Measurements from ENCODE around the gene ITK. TPM values are rescaled to one million over a fixed set of nuclear protein-coding genes. Genes with fewer than 3 reads are reported as not detected.

Gene ITK
- total and polyA plus RNA-seq, 2 experiments from 2014 or later = 0.08 TPM; not detected in 1

GRCh38 chr5:157301066-157301465 lies 120.4 kb downstream of the ITK start:
- ATAC-seq = no peak

GRCh38 chr5:157303023-157303422 lies 122.4 kb downstream of the ITK start:
- Histone ChIP-seq H3K4me2 (no peak overlapping the region), H2AFZ (no peak overlapping the region), H4K20me1 (replicated peaks; ENCODE audit: insufficient read depth) (no peaks in the 10 kb centered on the region; the same call in 1 of the 2 replicates), H3K79me2 (replicated peaks; ENCODE audit: insufficient read depth) (no peaks in the 10 kb centered on the region), H3K4me3 (no peak overlapping the region), H3K27me3 (ENCODE audit: insufficient read depth) (no peaks in the 10 kb centered on the region), H3K36me3 (ENCODE audit: insufficient read depth) (no peaks in the 10 kb centered on the region; the same call in 1 of the 2 replicates), H3K4me1 (ENCODE audit: insufficient read depth) (no peaks in the 10 kb centered on the region), H3F3A (replicated peaks; ENCODE audit: low read depth) (no peaks in the 10 kb centered on the region), H3K9me2 (ENCODE audit: insufficient read depth) (no peaks in the 10 kb centered on the region), H3K27ac (ENCODE audit: low read depth) (no peak overlapping the region)
- DNase-seq (ENCODE audit: low spot score) (no peak), ATAC-seq (no peak)
- TF ChIP-seq STAT1 (IDR thresholded peaks at IDR 0.05; ENCODE audit: unreplicated experiment) (no peak), ZNF331 (CRISPR knock-in tag; IDR thresholded peaks at IDR 0.05; ENCODE audit: low read depth) (no peak), ZNF462 (CRISPR knock-in tag; IDR thresholded peaks at IDR 0.05) (no peak), POLR2AphosphoS5 (IDR thresholded peaks at IDR 0.05; ENCODE audit: low read depth) (no peak), ETS1 (IDR thresholded peaks at IDR 0.05) (no peak), NANOG (IDR thresholded peaks at IDR 0.05; ENCODE audit: borderline replicate concordance) (no peak), CREB1 (CRISPR knock-in tag; IDR thresholded peaks at IDR 0.05; ENCODE audit: low read depth) (no peak)
- Mint-ChIP-seq H3K27ac (no peak overlapping the region), H3K4me3 (no peak overlapping the region), H3K9me3 (no peaks in the 10 kb centered on the region), H3K27me3 (ENCODE audit: insufficient read depth, low read depth, poor library complexity) (peaks cover 2% of the 10 kb centered on the region), H3K36me3 (ENCODE audit: low read depth) (peaks cover 12% of the 10 kb centered on the region), H3K4me1 (no peaks in the 10 kb centered on the region)

More at GRCh38 chr5:157301066-157301465, 120.4 kb downstream of the ITK start:
- no peaks in the 10 kb centered on the region for H3K4me1 Mint-ChIP-seq
- Histone ChIP-seq H3K79me2 (replicated peaks; ENCODE audit: insufficient read depth) (no peaks in the 10 kb centered on the region), H3K4me3 (no peak overlapping the region), H3F3A (replicated peaks; ENCODE audit: low read depth) (no peaks in the 10 kb centered on the region), H3K4me2 (no peak overlapping the region), H3K9me2 (ENCODE audit: insufficient read depth) (no peaks in the 10 kb centered on the region), H2AFZ (no peak overlapping the region), H4K20me1 (replicated peaks; ENCODE audit: insufficient read depth) (no peaks in the 10 kb centered on the region; the same call in 1 of the 2 replicates), H3K4me1 (ENCODE audit: insufficient read depth) (no peaks in the 10 kb centered on the region), H3K27ac (ENCODE audit: low read depth) (no peak overlapping the region), H3K27me3 (ENCODE audit: insufficient read depth) (no peaks in the 10 kb centered on the region), H3K36me3 (ENCODE audit: insufficient read depth) (no peaks in the 10 kb centered on the region; the same call in 1 of the 2 replicates)
- H3K9me3 Mint-ChIP-seq = no peaks in the 10 kb centered on the region
- H3K36me3 Mint-ChIP-seq (ENCODE audit: low read depth) = peaks cover 26% of the 10 kb centered on the region
- H3K4me3 Mint-ChIP-seq = no peak overlapping the region
- H3K27me3 Mint-ChIP-seq (ENCODE audit: insufficient read depth, low read depth, poor library complexity) = peaks cover 2% of the 10 kb centered on the region
- no peak for TF ChIP-seq JUNB (IDR thresholded peaks at IDR 0.05; ENCODE audit: unreplicated experiment)
- no peak for TF ChIP-seq EZH2 (IDR thresholded peaks at IDR 0.05; ENCODE audit: low read depth, unreplicated experiment)
- TF ChIP-seq STAT1 (IDR thresholded peaks at IDR 0.05; ENCODE audit: unreplicated experiment) = no peak
- TF ChIP-seq ZNF331 (CRISPR knock-in tag; IDR thresholded peaks at IDR 0.05; ENCODE audit: low read depth) = no peak
- TF ChIP-seq CREB1 (CRISPR knock-in tag; IDR thresholded peaks at IDR 0.05; ENCODE audit: low read depth) = no peak
- no peak for TF ChIP-seq ZNF114 (CRISPR knock-in tag; IDR thresholded peaks at IDR 0.05)
- no peak for TF ChIP-seq CTCF (conservative IDR thresholded peaks at IDR 0.05; ENCODE audit: low read depth in 2 of 2)
- no peak for DNase-seq (ENCODE audit: low spot score)
- H3K27ac Mint-ChIP-seq = no peak overlapping the region
